IPS-11a (cell line): ENCODE measurements around the gene CXCR6.
A peak's percentile ranks its signal among the peaks of the same experiment; 100 is the strongest.
"Not testable (repeated sequence)": the region's sequence is repeated elsewhere in the genome, so short reads cannot be mapped to it uniquely, and the experiment has no call there.

ENCODE experiments used
- H3K4me3 ChIP-seq: one replicate; pipeline ENCODE4 v1.5.1; 2013; ENCODE audit warnings: low read depth, low read length, control low read depth

CXCR6 gene

GRCh38 chr3:45986303-45986982, 43.2 kb downstream of the CXCR6 start:
- no peak overlapping the region for H3K4me3 ChIP-seq

GRCh38 chr3:45987368-45988291, 44.4 kb downstream of the CXCR6 start:
- H3K4me3 ChIP-seq, result no peak overlapping the region

- H3K4me3 ChIP-seq, result no peak overlapping the region
Observed at GRCh38 chr3:45988362-45988761, 45.1 kb downstream of the CXCR6 start.

- no peak overlapping the region for H3K4me3 ChIP-seq
Observed at GRCh38 chr3:45988804-45989203, 45.5 kb downstream of the CXCR6 start.

- H3K4me3 ChIP-seq, result no peak overlapping the region
Observed at GRCh38 chr3:45990181-45990580, 46.9 kb downstream of the CXCR6 start.

GRCh38 chr3:45991341-45991740, 48.1 kb downstream of the CXCR6 start:
- H3K4me3 ChIP-seq, result no peak overlapping the region

- H3K4me3 ChIP-seq, result no peak overlapping the region
Observed at GRCh38 chr3:45992133-45992729, 49.0 kb downstream of the CXCR6 start.

- no peak overlapping the region for H3K4me3 ChIP-seq
Observed at GRCh38 chr3:45992821-45993221, 49.6 kb downstream of the CXCR6 start.

GRCh38 chr3:45993421-45994027, 50.3 kb downstream of the CXCR6 start:
- H3K4me3 ChIP-seq, result no peak overlapping the region

- H3K4me3 ChIP-seq, result peak overlapping the region; percentile 85
Observed at GRCh38 chr3:45994419-45995235, 51.4 kb downstream of the CXCR6 start.

- H3K4me3 ChIP-seq, result peak within 1 kb of the TSS; percentile 85
Observed at GRCh38 chr3:45995236-45996192, 52.2 kb downstream of the CXCR6 start, which contains the start of gene FYCO1. Gene FYCO1, minus strand, starts transcription at chr3:45995824. Its CDS starts 10,914 bp downstream, at chr3:45984910.

- not testable (repeated sequence) for H3K4me3 ChIP-seq
Observed at GRCh38 chr3:45997499-45997898, 54.2 kb downstream of the CXCR6 start.

GRCh38 chr3:45997942-45998341, 54.7 kb downstream of the CXCR6 start:
- H3K4me3 ChIP-seq, result no peak overlapping the region
